ENCODE results near the gene KRT2.

Gene KRT2

DNA sequence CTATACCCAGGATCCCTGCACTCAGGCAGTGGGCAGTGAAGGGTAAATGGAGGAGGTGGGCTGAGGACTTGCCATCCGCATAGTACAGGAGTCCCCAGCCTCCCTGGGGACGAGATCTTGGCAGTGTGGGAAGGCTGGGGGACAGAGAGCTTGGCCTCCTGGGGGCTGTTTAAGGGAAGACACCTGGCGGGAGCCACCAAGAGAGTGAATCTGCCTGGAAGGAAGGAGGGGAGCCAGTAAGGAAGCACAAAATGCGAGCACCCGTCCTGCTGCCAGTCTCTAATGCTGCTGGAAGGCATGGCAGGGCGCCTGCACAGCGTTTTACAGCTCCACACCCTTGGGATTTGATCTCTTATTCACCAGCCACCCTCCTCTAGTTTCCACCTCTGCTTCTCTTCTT, 7.4 kb upstream of the KRT2 start:
- H4K91ac ChIP-seq (ENCODE audit: low read depth, low read length) = no peak overlapping the region
- H3K36me3 ChIP-seq (ENCODE audit: control insufficient read depth in 1 of 2, insufficient read depth in 2 of 2, low read length in 2 of 2) = no peaks in the 10 kb centered on the region
- peaks cover 2 to 9% of the 10 kb centered on the region in 2 experiments for H3K4me1 ChIP-seq (ENCODE audit: control insufficient read depth in 1 of 2, insufficient read depth in 2 of 2, low read length in 2 of 2)
- no peak overlapping the region for H2BK12ac ChIP-seq (ENCODE audit: low read length)
- no peak overlapping the region for H2BK5ac ChIP-seq (ENCODE audit: low read depth, low read length, poor library complexity)
- no peak overlapping the region for H3K4me2 ChIP-seq (ENCODE audit: low read length)
- no peak overlapping the region for H4K8ac ChIP-seq (ENCODE audit: low read depth, low read length)
- H3K18ac ChIP-seq (ENCODE audit: low read length) = no peak overlapping the region
- WGBS (ENCODE audit: extremely low coverage, insufficient coverage, insufficient read length) = no CpG with 5 or more reads among the region's 7 CpGs
- H3K23ac ChIP-seq (ENCODE audit: low read length) = no peak overlapping the region
- H2BK120ac ChIP-seq (ENCODE audit: insufficient read depth, low read length, poor library complexity) = no peak overlapping the region
- no peaks in the 10 kb centered on the region for H3K79me2 ChIP-seq (ENCODE audit: control insufficient read depth, insufficient read depth, low read length, poor library complexity)
- no peak overlapping the region for H3K9ac ChIP-seq (ENCODE audit: low read length)
- H2AFZ ChIP-seq (ENCODE audit: insufficient read depth, low read length, poor library complexity) = no peak overlapping the region
- H3K14ac ChIP-seq (ENCODE audit: low read length) = no peak overlapping the region
- H3K4me3 ChIP-seq (ENCODE audit: low read depth, low read length) = no peak overlapping the region
- H4K12ac ChIP-seq (ENCODE audit: low read depth, low read length) = no peak overlapping the region
- DNase-seq = no peak
- no peaks in the 10 kb centered on the region for H3K27me3 ChIP-seq (ENCODE audit: insufficient read depth, low read length)
- no peaks in the 10 kb centered on the region for H3K79me1 ChIP-seq (ENCODE audit: low read length)
- H3K4ac ChIP-seq (ENCODE audit: low read depth, low read length) = no peak overlapping the region
- no peak overlapping the region for H3K27ac ChIP-seq (ENCODE audit: low read depth, low read length)
- H3K9me3 ChIP-seq (ENCODE audit: insufficient read depth, low read depth, low read length) = no peaks in the 10 kb centered on the region
- no peak overlapping the region for H2AK5ac ChIP-seq (ENCODE audit: low read length)

DNA sequence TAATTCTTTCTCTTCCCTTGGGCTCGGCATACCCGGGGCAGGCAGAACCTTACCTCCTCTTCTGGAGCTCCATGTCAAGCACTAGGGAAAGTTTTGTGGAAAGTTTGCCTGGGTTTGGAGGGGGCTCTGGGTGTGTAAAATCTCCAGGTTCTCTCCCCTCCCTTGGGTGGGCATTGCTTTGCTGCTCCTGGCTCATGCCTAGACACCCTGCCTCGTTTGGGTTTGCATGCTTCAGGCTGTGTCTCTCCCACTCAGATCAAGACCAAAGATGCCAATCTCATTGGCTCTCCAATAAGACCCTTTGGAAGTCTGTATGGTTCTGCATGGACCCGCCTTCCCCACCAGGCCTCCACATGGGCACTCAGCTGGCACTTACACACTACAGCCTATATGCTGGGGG, 6.2 kb upstream of the KRT2 start:
- Histone ChIP-seq H2BK5ac (ENCODE audit: low read depth, low read length, poor library complexity) (no peak overlapping the region), H3K23ac (ENCODE audit: low read length) (no peak overlapping the region), H3K4me2 (ENCODE audit: low read length) (no peak overlapping the region), H3K79me2 (ENCODE audit: control insufficient read depth, insufficient read depth, low read length, poor library complexity) (no peaks in the 10 kb centered on the region), H3K4me3 (ENCODE audit: low read depth, low read length) (no peak overlapping the region), H3K4ac (ENCODE audit: low read depth, low read length) (no peak overlapping the region), H4K91ac (ENCODE audit: low read depth, low read length) (no peak overlapping the region), H3K9ac (ENCODE audit: low read length) (no peak overlapping the region), H2BK120ac (ENCODE audit: insufficient read depth, low read length, poor library complexity) (no peak overlapping the region), H3K9me3 (ENCODE audit: insufficient read depth, low read depth, low read length) (no peaks in the 10 kb centered on the region), H3K27me3 (ENCODE audit: insufficient read depth, low read length) (no peaks in the 10 kb centered on the region), H3K14ac (ENCODE audit: low read length) (no peak overlapping the region), H2AK5ac (ENCODE audit: low read length) (no peak overlapping the region), H4K12ac (ENCODE audit: low read depth, low read length) (no peak overlapping the region), H4K8ac (ENCODE audit: low read depth, low read length) (no peak overlapping the region), H3K4me1 (ENCODE audit: control insufficient read depth in 1 of 2, insufficient read depth in 2 of 2, low read length in 2 of 2) (peaks cover 2 to 9% of the 10 kb centered on the region in 2 experiments), H3K27ac (ENCODE audit: low read depth, low read length) (no peak overlapping the region), H3K18ac (ENCODE audit: low read length) (no peak overlapping the region), H2AFZ (ENCODE audit: insufficient read depth, low read length, poor library complexity) (no peak overlapping the region), H3K79me1 (ENCODE audit: low read length) (no peaks in the 10 kb centered on the region), H3K36me3 (ENCODE audit: control insufficient read depth in 1 of 2, insufficient read depth in 2 of 2, low read length in 2 of 2) (no peaks in the 10 kb centered on the region), H2BK12ac (ENCODE audit: low read length) (no peak overlapping the region)
- no peak for DNase-seq
- no CpG with 5 or more reads among the region's 4 CpGs for WGBS (ENCODE audit: extremely low coverage, insufficient coverage, insufficient read length)

DNA sequence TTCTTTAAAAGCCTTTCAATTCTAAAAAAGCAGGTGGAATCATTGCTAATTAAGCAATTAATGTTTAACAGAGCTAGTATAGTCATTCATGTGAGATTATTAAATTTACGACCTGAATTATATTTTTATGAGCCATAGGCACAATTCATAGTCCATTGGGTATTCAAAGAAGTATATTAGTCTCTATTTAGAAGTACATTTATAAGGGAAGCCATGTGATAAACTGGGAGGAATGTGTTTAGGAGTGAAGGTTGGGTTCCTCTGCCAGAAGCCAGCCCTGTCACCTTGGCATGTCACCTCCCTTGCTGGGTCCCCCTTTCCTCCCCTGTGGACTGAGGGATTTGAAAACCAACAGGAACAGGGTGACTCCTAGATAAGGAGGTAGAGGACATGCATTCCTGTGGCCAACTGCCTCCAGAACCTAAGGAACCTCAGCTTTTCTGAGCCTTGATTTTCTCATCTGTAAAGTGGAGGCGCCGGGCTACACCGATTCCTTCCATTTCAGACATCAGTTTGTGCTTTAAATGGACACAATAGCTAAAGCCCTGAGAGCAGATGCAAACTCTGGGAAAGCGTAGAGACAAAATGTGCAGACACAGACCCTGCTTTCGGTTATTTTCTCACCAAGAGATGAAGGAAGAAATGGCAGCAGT, 5.4 kb upstream of the KRT2 start:
- Histone ChIP-seq H2BK12ac (ENCODE audit: low read length) (no peak overlapping the region), H4K8ac (ENCODE audit: low read depth, low read length) (no peak overlapping the region), H3K9ac (ENCODE audit: low read length) (no peak overlapping the region), H3K4ac (ENCODE audit: low read depth, low read length) (no peak overlapping the region), H3K27ac (ENCODE audit: low read depth, low read length) (no peak overlapping the region), H2BK120ac (ENCODE audit: insufficient read depth, low read length, poor library complexity) (no peak overlapping the region), H3K14ac (ENCODE audit: low read length) (no peak overlapping the region), H3K4me3 (ENCODE audit: low read depth, low read length) (no peak overlapping the region), H3K36me3 (ENCODE audit: control insufficient read depth in 1 of 2, insufficient read depth in 2 of 2, low read length in 2 of 2) (no peaks in the 10 kb centered on the region), H3K4me1 (ENCODE audit: control insufficient read depth in 1 of 2, insufficient read depth in 2 of 2, low read length in 2 of 2) (peaks cover 2 to 9% of the 10 kb centered on the region in 2 experiments), H3K9me3 (ENCODE audit: insufficient read depth, low read depth, low read length) (no peaks in the 10 kb centered on the region), H4K12ac (ENCODE audit: low read depth, low read length) (no peak overlapping the region), H3K4me2 (ENCODE audit: low read length) (no peak overlapping the region), H3K27me3 (ENCODE audit: insufficient read depth, low read length) (no peaks in the 10 kb centered on the region), H2BK5ac (ENCODE audit: low read depth, low read length, poor library complexity) (no peak overlapping the region), H3K18ac (ENCODE audit: low read length) (no peak overlapping the region), H4K91ac (ENCODE audit: low read depth, low read length) (no peak overlapping the region), H3K79me1 (ENCODE audit: low read length) (no peaks in the 10 kb centered on the region), H2AFZ (ENCODE audit: insufficient read depth, low read length, poor library complexity) (no peak overlapping the region), H3K23ac (ENCODE audit: low read length) (no peak overlapping the region), H2AK5ac (ENCODE audit: low read length) (no peak overlapping the region), H3K79me2 (ENCODE audit: control insufficient read depth, insufficient read depth, low read length, poor library complexity) (no peaks in the 10 kb centered on the region)
- WGBS (ENCODE audit: extremely low coverage, insufficient coverage, insufficient read length) = no CpG with 5 or more reads among the region's 6 CpGs
- no peak for DNase-seq

DNA sequence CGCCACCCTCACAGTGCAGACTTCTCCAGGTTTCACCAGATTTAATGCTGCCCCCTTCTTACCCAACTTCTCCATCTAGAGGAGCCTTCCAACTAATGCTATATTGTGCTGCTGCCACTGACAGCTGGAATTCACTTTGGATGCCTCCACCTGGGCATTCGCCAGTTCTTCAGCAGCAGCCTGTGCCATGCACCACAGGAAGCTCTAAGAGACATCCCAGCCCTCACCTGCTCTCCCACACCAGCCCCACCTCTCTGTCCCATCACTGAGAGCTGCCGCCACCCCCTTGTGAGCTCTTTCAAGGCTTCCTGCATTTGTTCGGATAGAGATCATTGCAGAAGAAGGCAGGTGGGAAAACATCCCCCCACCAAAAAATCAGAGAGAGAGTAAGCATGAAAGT, 4.6 kb upstream of the KRT2 start:
- Histone ChIP-seq H2AK5ac (ENCODE audit: low read length) (no peak overlapping the region), H2BK12ac (ENCODE audit: low read length) (no peak overlapping the region), H3K4me1 (ENCODE audit: control insufficient read depth in 1 of 2, insufficient read depth in 2 of 2, low read length in 2 of 2) (peaks cover 2 to 9% of the 10 kb centered on the region in 2 experiments), H2BK120ac (ENCODE audit: insufficient read depth, low read length, poor library complexity) (no peak overlapping the region), H2BK5ac (ENCODE audit: low read depth, low read length, poor library complexity) (no peak overlapping the region), H4K91ac (ENCODE audit: low read depth, low read length) (no peak overlapping the region), H3K27ac (ENCODE audit: low read depth, low read length) (no peak overlapping the region), H4K8ac (ENCODE audit: low read depth, low read length) (no peak overlapping the region), H3K9me3 (ENCODE audit: insufficient read depth, low read depth, low read length) (peaks cover 2% of the 10 kb centered on the region), H3K23ac (ENCODE audit: low read length) (no peak overlapping the region), H3K9ac (ENCODE audit: low read length) (no peak overlapping the region), H3K4me3 (ENCODE audit: low read depth, low read length) (no peak overlapping the region), H3K18ac (ENCODE audit: low read length) (no peak overlapping the region), H3K79me1 (ENCODE audit: low read length) (no peaks in the 10 kb centered on the region), H3K79me2 (ENCODE audit: control insufficient read depth, insufficient read depth, low read length, poor library complexity) (no peaks in the 10 kb centered on the region), H3K4me2 (ENCODE audit: low read length) (no peak overlapping the region), H3K27me3 (ENCODE audit: insufficient read depth, low read length) (no peaks in the 10 kb centered on the region), H3K14ac (ENCODE audit: low read length) (no peak overlapping the region), H3K36me3 (ENCODE audit: control insufficient read depth in 1 of 2, insufficient read depth in 2 of 2, low read length in 2 of 2) (no peaks in the 10 kb centered on the region), H2AFZ (ENCODE audit: insufficient read depth, low read length, poor library complexity) (no peak overlapping the region), H4K12ac (ENCODE audit: low read depth, low read length) (no peak overlapping the region), H3K4ac (ENCODE audit: low read depth, low read length) (no peak overlapping the region)
- WGBS (ENCODE audit: extremely low coverage, insufficient coverage, insufficient read length) = no CpG with 5 or more reads among the region's 4 CpGs
- DNase-seq = no peak
